Mesenteric fat pad (tissue), 1 donor: ENCODE results near the gene VEZF1. TPM values are rescaled to one million over a fixed set of nuclear protein-coding genes. Genes with fewer than 3 reads are reported as not detected.

Experiments used
- DNase-seq: peaks from one replicate; pipeline ENCODE4 v3.0.0-alpha.2; 2020; ENCODE audit warnings: low spot score
- total RNA-seq: library from RNA; stranded (reverse); fragmentation: NEBNext Ultra II Directional; extraction: Animal tissue kit (Norgen Biotek cat#: 25700); gene quantifications from one replicate; pipeline ENCODE4 v1.2.1, GENCODE V29; 2021
- donor health status: DM: yes; HTN: yes; CAD: no.

The VEZF1 gene
- total RNA-seq, 1 donor from 2014 or later: 42.7 TPM

DNA sequence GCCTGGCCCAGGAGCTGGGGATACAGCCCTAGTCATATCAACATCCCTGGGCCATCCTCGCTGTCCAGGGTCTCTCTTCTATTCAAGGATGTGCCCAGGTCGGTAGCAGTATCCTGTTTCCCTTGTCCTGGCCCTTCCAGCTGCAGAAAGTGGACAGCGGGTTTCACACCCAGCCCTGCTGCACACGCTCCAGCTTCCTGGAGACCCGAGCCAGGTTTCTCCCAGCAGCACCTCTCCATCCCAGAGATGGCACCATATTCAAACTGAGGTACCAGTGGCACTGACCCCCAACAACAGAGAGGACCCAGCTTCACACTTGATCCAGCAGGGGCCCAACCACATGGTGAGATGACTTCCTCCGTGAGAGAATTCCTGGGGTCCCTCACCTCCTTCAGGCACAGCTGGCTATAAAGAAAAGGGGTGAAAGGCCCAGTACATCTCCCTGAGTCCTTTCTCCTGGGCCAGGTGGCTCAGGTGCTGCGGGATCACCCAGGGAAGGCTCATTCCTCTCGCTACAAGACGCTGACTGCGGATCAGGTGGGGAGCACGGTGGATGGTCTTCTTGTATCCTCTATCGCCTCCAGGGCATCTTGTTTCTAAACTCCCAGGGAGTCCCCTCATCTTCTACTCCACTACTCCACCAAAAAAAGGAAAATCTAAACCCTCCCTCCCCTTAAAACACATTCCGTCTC is 34.2 kb downstream of the VEZF1 start:
- DNase-seq: peak; percentile 57

DNA sequence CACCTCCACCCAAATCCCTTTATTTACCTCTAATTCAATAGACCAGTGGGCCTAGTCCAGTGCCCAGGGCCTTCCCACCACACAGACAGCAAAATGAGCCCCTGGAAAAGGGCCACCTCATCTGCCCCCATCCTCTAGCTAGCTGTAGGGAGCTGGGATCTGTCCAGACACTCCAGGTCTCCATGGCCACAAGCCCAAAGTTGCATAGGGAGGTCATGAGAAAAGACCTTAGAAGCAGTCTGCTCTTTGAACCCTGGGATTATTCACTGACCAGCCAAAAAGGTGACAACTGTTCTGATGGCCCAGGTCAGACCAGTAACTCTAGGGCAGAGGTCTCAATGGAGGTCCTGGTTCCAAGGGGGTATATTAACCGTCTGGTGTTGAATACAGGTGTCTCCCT is 34.8 kb downstream of the VEZF1 start:
- DNase-seq: no peak

GRCh38 chr17:57949649-57950048 is 38.4 kb downstream of the VEZF1 start:
- DNase-seq: no peak

DNA sequence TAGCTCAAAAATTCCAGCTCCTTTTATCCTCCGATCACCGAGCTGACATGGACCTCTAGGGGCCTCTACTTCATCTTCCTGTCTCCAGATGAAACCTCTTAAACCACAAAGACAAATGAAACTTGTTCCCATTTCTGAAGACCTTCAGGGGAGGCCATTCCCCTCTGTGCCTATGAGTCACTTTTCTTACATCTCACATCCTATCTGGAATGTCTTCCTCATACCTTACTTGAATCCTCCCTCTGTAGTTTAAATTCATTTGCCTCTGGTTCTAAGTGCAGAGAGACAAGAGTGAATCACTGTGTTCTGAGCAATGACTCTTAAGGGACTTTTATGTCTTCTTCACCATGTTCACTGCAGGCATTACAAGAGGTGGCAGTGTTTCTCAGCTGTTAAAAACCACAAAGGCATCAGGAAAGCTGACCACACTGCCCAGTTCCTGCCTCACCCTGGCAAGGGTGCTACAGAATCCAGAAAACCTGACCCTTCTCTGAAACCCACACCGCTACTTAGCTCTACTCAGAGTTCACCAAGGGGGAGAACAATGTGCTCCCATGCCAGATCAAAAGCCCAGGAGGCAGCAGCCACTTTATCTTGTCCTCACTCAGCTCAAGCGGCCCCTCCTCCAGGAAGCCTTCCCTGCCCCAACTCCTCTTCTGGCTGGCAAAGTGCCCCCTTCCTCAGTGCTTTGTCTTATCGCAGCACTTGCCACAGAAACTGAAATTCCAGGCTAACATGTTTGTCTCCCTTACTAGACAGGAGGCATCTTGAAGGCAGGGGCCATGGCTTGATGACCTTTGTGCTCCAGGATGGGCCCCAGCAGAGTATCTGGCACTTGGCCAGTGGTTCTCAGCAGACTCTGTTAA is 39.3 kb downstream of the VEZF1 start:
- DNase-seq: no peak

DNA sequence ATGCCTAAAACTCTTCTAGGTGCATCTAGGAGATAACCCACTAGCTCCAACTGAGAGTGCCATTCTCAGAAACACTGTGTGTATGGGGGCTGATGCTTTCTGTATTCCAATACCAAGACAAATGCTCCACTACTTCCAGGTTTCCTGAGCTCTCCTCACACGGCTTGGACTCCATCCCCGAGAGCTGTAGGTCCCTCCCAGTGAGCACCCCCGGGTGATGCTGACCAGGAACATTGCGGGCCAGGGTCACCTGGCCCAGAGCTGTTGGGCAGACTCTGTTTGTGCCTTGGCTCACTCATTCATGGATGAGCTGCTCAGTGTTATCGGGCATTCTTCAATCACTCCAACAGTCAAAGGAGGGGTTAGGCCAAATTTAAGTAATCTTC is 39.9 kb downstream of the VEZF1 start:
- no peak for DNase-seq

GRCh38 chr17:57947369-57947768 is 40.7 kb downstream of the VEZF1 start:
- DNase-seq: no peak

GRCh38 chr17:57946798-57947358 is 41.2 kb downstream of the VEZF1 start:
- no peak for DNase-seq

DNA sequence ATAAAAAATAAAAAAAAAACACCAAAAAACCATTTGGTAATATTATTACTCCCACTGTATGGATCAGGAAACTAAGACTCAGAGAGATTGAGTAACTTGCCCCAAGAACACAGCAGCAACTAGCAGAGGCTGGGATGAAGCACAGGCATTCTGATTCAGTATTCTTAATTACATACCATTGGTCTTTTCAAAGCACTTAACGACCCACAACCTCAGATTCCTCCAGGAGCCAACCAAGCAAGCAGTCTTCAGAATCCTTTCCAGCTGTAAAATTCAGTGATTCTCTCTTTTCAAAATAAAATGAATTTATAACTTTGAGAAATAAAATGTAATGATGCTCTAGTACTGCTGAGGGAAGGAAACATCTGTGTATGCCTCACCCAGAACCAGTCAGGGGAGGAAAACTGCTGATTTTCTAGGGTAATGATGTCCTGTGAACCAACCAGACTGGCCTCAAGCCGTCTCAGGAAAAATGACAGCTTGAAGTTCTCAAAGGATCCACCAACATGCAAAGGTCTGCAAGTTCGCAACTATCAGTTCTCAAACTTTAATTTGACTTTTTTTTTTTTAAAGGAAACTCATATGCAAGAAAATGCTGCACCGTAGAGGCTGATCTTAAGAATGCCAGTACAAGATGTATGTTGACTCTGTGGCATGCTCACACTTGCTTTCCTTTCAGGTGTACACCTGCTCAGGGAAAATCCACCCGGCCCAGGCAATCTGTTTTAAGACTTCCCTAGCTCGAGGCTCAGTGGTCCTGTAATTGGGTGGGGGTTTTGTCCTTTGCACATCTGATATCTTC is 41.9 kb downstream of the VEZF1 start:
- DNase-seq: no peak

DNA sequence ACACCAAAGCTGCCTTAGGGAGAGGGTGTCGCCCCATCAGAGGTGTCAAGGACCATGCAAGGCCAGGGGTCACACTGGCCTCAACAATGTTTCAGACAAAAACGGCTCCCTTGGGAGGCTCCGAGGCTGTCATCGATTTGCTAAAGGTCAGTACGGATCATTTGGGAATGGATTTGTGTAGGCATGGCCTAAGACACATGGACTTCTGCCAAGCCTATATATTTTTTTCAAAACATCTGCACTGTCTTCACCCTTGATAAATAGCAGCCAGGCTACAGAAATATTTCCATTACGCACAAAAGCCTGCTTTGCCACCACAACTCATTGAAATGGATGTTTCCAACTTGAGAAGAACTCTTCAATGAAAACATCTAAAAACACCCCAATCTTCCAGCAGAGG is 43.1 kb downstream of the VEZF1 start:
- no peak for DNase-seq

DNA sequence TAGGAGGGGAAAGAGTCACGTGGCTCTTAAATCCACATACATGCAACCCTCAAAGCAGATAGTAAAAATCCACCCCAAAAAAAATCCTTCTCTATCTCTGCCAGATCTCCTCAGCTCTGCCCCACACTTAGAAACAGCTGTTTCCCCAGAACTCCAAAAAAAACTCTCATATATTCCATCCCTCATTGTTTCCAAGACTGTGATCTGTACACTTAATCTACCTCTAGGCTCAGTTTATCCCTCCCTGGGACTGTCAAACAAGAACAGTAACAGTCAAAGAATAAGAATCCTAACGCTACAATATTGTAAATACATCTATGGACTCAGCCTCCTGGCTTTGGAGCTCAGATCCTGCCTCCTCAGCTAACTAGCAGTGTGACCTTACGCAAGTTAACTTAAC is 44.4 kb downstream of the VEZF1 start:
- DNase-seq: no peak

GRCh38 chr17:57943140-57943539 is 44.9 kb downstream of the VEZF1 start:
- DNase-seq: no peak

DNA sequence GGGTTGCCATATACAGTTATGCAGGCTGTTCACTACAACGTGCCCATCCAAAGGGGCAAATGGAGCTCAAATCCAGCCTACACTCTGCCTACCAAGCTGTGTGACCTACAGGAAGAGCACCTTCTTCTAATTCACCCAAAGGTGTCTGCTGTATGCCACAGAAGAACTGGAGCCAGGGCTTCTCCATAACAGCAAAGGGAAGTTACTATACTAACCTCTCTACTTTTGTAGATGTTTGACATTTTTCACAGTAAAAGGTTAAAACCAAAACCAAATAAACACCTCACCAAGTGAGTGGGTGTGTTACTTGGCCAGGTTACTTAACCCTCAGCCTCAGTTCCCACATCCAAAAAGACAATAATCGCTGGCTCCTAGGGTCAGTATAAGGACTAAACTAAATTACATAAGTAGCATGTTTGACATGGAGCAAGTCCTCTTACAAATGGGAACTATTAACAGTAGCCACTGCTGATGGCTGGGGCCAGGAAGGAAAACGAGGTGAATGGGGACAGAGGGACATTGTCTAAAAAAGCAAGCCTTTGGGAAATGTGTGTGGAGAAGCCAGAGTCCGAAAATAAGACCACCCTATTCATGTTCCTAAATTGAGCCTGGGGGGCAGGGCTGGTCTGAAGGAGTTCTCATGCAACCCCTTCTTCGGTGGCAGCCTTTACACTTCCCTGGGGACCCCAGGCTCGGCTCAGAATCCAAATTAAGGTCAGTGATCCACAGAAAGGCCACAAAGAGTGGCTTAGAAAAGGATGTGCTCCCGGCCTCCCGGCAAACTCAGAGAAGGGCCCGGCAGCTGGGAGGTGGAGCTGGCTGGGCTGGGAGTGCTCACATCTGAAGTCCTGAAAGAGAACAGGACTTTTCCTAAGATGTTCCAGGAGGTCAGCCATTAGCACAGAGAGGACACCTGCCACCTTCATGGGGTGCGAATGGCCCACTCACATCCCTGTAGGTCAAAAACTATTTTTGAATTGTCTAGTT is 46.4 kb downstream of the VEZF1 start:
- no peak for DNase-seq

DNA sequence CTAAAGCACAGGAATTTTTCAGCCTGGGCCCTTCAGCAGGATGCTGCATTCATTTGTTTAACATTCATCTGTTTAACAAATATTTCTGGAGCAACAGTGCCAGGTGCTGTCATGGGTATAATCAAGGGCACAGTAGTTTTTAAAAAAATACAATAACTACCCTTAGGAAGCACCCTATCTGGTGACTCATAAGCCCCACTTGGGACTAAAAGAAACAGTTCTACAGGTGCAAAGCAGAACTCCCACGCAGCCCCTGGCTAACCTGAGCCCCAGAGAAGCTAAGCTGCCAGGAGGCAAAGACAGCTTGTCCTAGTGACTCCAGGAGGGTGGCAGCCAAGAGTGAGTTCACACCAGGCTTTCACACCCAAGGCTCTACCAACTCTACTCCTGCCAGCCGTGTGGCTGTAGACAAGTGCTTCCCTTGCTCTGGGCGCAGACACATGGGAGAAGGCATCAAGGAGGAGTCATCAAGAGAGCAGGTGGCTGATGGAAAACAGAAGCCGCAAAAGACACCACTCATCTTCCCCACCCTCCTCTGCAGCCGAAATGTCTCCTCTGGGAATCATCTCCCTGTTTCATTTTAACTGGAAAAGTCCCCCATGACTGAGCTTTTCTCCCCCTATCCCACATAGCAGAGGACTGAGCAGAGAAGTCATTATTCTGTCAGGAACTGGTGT is 47.3 kb downstream of the VEZF1 start:
- no peak for DNase-seq

DNA sequence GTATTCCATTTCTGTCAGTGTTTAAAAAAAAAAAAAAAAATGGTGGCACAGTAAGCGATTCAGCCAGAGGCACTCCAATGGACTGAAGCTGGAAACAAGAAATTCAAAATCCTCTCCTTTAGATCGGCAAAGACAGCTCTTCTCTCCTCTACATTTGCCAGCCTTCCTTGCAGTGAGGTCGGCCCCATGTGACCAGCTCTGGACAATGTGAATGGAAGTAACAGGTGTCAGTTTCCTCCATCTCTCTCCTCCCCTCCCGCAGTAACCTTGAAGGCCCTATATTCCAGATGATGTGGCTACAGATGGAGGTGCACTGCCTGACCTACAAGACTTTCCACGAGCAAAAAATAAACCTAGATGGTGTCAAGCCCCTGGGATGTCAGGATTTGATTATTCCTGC is 47.8 kb downstream of the VEZF1 start:
- no peak for DNase-seq

DNA sequence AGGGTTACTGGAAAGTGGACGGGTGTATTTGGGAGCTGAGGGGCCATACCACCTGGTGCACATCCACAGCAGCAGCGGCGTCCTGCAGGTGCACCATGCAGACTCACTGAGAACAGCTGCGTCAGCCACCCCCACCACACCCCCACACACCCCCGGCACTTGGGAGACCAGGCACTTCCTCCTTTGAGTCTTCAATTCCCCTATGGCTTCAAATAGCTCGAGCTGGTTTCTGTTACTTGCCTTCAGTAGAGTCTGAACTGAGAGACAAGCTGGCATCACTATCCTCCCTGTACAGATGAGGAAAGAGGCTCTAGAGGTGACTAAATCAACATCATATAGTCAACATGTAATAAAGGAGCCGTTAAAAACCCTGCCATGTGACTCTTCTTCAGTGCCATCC is 48.3 kb downstream of the VEZF1 start:
- DNase-seq: no peak

- DNase-seq: no peak
Observed at GRCh38 chr17:57938061-57938502, 50.0 kb downstream of the VEZF1 start.

- no peak for DNase-seq
Observed at GRCh38 chr17:57937492-57937891, 50.6 kb downstream of the VEZF1 start.

DNA sequence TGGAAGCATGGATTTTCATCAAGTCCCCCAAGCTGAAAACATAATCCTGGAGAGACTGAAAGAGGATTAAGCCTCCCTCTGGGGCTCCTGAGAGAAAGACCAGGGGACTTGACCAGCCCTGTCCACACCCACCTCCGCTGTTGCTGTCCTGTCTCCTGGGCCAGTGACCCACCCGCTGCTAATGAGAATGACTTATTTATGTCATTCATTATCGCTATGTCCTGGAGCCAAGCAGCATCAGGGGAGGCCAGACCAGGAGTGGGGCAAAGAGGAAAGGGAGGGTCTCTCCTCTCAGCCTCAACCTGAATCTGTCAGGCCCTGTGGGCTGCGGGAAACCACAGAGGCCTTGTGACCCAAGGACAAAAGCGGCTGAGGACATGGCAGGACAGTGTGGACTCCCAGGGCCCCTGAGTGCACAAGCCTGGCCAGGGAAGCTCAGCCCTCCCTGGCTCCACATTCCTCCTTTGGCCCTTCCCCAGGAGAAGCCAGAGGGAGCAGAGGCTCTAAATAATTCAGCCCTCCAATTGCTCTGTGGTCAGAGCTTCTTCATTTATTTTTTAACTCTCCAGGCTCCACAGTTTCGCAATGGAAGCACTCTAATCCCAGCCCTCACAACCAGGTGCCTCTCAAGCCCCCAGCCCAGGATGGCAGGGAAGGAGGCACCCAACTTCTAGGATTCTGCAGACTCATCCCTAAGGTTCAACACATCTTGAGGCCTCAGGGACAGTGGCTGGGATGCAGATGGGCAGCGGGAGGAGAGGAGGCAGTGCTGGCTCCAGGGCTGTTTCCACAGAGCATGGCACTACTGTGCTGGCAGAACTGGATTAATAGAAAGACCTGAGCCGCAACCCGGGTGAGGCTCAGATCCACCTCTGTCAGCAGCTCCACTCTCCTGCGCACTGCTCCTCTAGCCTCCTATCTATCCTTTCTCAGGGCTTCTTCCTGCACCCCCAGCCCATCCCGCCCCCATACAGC is 51.9 kb downstream of the VEZF1 start:
- DNase-seq: no peak
